GM12878 (cell line): Measurements from ENCODE around the gene CASP10. TPM values are rescaled to one million over a fixed set of nuclear protein-coding genes. Genes with fewer than 3 reads are reported as not detected.
A peak's percentile ranks its signal among the peaks of the same experiment; 100 is the strongest.

Experiments used
- CEBPZ ChIP-seq: fragments of 150-350 bp; IDR thresholded peaks from 2 replicates; pipeline ENCODE4 v1.6.1; 2016; ENCODE audit warnings: low read depth, low read length
- CHD4 ChIP-seq: fragments of 200-600 bp; sonication (generic); IDR thresholded peaks from 2 replicates; pipeline ENCODE4 v1.6.1; 2016; ENCODE audit warnings: mild to moderate bottlenecking
- CTCF ChIP-seq, 3 experiments: IDR thresholded peaks in 2 of 3; conservative IDR thresholded peaks in 1 of 3; 2 replicates each; pipeline ENCODE4 v1.5.1; 2011; ENCODE audit warnings: low read depth in 3 of 3, low read length in 3 of 3, mild to moderate bottlenecking in 3 of 3, control low read depth in 2 of 3, moderate library complexity in 2 of 3, inconsistent platforms in 1 of 3, mixed read lengths in 1 of 3; ENCODE audit not compliant: control insufficient read depth in 2 of 3, insufficient read depth in 1 of 3; ENCODE audit errors: extremely low read depth in 1 of 3
- HCFC1 ChIP-seq: fragments of 150-350 bp; IDR thresholded peaks from 2 replicates; pipeline ENCODE4 v1.6.1; 2014; ENCODE audit warnings: low read length
- HDAC6 ChIP-seq: fragments of 200-600 bp; sonication (generic); IDR thresholded peaks from one replicate; pipeline ENCODE4 v1.8.0; 2017; ENCODE audit warnings: antibody characterized with exemption; ENCODE audit not compliant: unreplicated experiment
- KAT2A ChIP-seq: conservative IDR thresholded peaks from 2 replicates; pipeline ENCODE4 v1.6.1; 2011; ENCODE audit warnings: low read depth, low read length; ENCODE audit not compliant: control insufficient read depth
- MAX ChIP-seq: IDR thresholded peaks from 2 replicates; pipeline ENCODE4 v1.6.1; 2012; ENCODE audit warnings: low read depth, low read length, improper control_type of control experiment
- MXI1 ChIP-seq: fragments of 150-350 bp; IDR thresholded peaks from 2 replicates; pipeline ENCODE4 v1.6.1; 2011; ENCODE audit warnings: low read depth, mild to moderate bottlenecking, inconsistent platforms, low read length, improper control_type of control experiment
- POLR2AphosphoS2 ChIP-seq: IDR thresholded peaks from 2 replicates; pipeline ENCODE4 v1.6.1; 2011; ENCODE audit warnings: low read depth, mild to moderate bottlenecking, low read length, improper control_type of control experiment, moderate library complexity
- SIX5 ChIP-seq: IDR thresholded peaks from 2 replicates; pipeline ENCODE4 v1.6.1; 2011; ENCODE audit warnings: mild to moderate bottlenecking, low read depth, low read length, moderate library complexity; ENCODE audit not compliant: severe bottlenecking
- SKIL ChIP-seq: fragments of 450-650 bp; IDR thresholded peaks from 2 replicates; pipeline ENCODE4 v1.6.1; 2017; ENCODE audit warnings: mild to moderate bottlenecking, low read depth, inconsistent platforms; ENCODE audit not compliant: poor library complexity, severe bottlenecking
- SMAD1 ChIP-seq: fragments of 450-650 bp; IDR thresholded peaks from 2 replicates; pipeline ENCODE4 v1.6.1; 2018; ENCODE audit warnings: mild to moderate bottlenecking, low read depth; ENCODE audit not compliant: partially characterized antibody
- SMAD5 ChIP-seq: IDR thresholded peaks from 2 replicates; pipeline ENCODE4 v1.6.1; 2016; ENCODE audit warnings: antibody characterized with exemption, low read depth
- SREBF1 ChIP-seq: IDR thresholded peaks from 2 replicates; pipeline ENCODE4 v1.6.1; 2012; ENCODE audit warnings: mild to moderate bottlenecking, low read length
- ZNF24 ChIP-seq: fragments of 450-650 bp; IDR thresholded peaks from 2 replicates; pipeline ENCODE4 v1.6.1; 2017; ENCODE audit warnings: antibody characterized with exemption, mild to moderate bottlenecking
- ZNF274 ChIP-seq: IDR thresholded peaks from one replicate; pipeline ENCODE4 v1.8.0; 2011; ENCODE audit not compliant: insufficient read length, insufficient read depth
- ZNF384 ChIP-seq: IDR thresholded peaks from 2 replicates; pipeline ENCODE4 v1.6.1; 2012; ENCODE audit warnings: low read depth, mild to moderate bottlenecking, low read length, improper control_type of control experiment, borderline replicate concordance
- ZNF592 ChIP-seq: fragments of 450-650 bp; IDR thresholded peaks from 2 replicates; pipeline ENCODE4 v1.6.1; 2017; ENCODE audit warnings: mild to moderate bottlenecking, moderate library complexity
- polyA plus RNA-seq, 11 experiments: library from polyadenylated mRNA; depleted of rRNA in 4 of 11; unstranded in 6 of 11; stranded (reverse) in 5 of 11; fragments of >200 nt; fragmentation: Nextera tagmentation in 4 of 11; fragmentation: Illumina TruSeq in 1 of 11; extraction: Ambion mirVana in 4 of 11; extraction: Trizol in 1 of 11; gene quantifications; 1 replicate in 1 of 11; 2 replicates in 10 of 11; pipeline versions ENCODE4 v1.2.1 to v1.2.3, GENCODE V29; 2011 to 2016; ENCODE audit warnings: inconsistent platforms in 2 of 11, missing spikeins in 2 of 11, low read depth in 1 of 11
- total RNA-seq, 4 experiments: library from RNA; depleted of rRNA in 3 of 4; stranded (reverse); fragments of >200 nt in 3 of 4; fragmentation: Illumina TruSeq in 1 of 4; extraction: Trizol in 1 of 4; gene quantifications; 2 replicates each; pipeline versions ENCODE4 v1.2.1 to v1.2.3, GENCODE V29; 2013 to 2021

Gene CASP10
- total and polyA plus RNA-seq, 10 of the 15 experiments (the other 5 are each of a cell fraction or from before 2014, with no cell fraction given) = 7.2 to 14.1 (median 10.8) TPM

- TF ChIP-seq ZNF24 (peak; percentile 96), ZNF592 (no peak), SMAD5 (no peak), SMAD1 (no peak), SIX5 (no peak), HCFC1 (no peak), CEBPZ (no peak), ZNF274 (no peak), SKIL (peak; percentile 93), KAT2A (no peak), CTCF (IDR thresholded peaks at IDR 0.05 in 2 of 3, conservative IDR thresholded peaks at IDR 0.05 in 1 of 3; ENCODE audit: control insufficient read depth in 2 of 3, extremely low read depth in 1 of 3, insufficient read depth in 1 of 3, low read depth in 3 of 3, low read length in 3 of 3) (no peak), POLR2AphosphoS2 (no peak), SREBF1 (no peak), MXI1 (0 out of 2 replicates have a peak, but pooled peaks have one; percentile 40), HDAC6 (no peak), MAX (no peak), CHD4 (no peak), ZNF384 (peak; percentile 87)
Observed at GRCh38 chr2:201208563-201209252, 25.8 kb downstream of the CASP10 start (continued).
